GM18867 (cell line): ENCODE results near the gene EFNA5.

Experiments used
- ATAC-seq: cut with Tn5 transposase; IDR thresholded peaks from one replicate; pipeline ENCODE4 v1.9.1; 2021; ENCODE audit warnings: mild to moderate bottlenecking, moderate library complexity; ENCODE audit not compliant: unreplicated experiment

Gene EFNA5

DNA sequence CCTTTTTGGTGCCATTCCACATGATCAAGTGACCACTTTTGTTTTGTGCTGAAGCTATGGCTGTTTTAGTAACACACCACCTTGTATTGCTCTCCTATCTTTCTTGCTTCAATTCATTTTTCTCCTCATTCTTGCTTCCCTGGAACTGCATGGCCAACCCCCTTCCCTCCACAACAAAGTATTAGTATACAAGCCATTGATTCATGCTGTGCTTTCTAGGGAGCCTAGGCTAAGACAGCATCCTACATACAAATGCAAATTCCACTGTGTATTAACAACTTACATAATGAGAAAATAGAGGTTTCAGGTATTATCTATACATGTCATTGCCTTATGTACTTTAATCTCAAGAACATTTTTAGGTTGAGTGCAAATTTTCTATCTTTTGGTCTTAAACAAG is 141.1 kb downstream of the EFNA5 start:
- no peak for ATAC-seq

DNA sequence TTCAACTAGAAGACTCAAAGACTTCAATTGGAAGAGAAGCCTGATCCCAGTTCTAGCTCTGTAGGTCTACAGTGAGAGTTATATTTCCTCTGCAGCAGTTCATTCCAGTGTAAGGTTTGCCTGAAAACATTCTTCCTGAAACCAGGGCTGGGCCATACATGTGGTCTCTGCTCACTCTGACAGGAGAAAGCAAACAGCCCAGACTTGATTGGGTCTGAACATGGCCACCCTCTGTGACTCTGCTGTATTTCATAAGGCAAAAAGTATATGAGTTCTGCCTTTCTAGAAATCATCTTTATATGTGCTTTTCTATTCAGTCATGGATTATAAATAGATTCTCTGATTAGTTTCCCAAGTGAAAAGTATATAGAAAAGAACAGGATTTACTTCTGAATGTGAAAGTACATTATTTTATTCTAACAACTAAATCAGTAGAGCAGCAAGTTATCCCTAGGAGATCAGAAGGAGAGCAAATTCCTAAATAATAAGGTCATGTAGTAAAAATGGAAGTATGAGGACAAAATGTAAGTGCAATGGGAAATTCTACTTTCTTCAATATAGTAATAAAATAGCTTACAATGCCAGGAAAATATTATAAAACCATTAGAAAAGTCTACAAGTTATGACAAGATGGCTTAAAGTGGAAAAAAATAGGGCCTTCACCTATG is 144.3 kb downstream of the EFNA5 start:
- no peak for ATAC-seq

DNA sequence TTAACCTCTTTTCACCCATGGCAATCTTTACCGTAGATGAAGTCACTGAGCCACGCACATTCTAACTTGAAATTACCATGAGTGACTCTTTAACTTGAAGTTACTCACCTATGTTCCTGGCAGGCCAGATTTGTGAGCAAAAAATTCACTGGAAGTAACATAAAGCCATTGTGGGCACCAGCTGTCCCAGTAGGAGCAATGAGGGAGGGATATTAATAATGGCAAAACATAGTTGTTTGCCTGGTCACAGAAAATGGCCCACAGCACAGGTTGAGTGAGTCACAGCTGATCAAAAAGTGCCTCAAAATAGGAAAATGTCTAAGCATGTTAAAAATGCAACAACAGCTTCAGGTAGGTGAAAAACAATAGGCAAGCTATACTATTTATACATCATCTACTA is 146.6 kb downstream of the EFNA5 start:
- no peak for ATAC-seq

DNA sequence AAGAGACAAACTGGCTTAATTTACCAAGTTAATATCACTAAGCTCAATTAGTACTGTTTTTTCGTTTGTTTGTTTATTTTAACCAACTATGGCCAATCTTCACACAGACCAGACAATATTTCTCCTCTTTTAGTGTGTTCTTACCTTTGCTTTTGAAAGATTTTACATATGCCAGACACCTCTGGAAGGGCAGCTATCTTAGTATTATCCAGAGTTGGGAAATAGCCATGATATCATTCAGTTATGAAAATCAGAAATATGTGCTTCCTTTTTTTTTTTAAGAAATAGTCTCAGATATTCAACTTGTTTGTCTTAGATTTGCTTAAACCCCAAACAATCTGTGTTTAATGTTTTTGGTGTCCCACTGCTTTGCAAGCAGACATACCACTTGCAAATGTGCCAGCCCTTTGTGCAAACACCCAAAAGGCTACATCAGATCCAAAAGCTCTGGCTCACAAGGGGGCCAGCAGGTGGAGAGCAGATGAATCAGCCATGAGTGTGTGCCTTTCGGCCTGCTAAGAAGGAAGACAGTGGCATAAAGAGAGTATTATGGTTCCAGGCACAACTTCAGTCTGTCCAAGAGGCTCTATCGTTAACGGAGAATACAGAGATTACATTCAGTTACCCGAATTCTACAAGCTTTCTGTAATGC is 147.6 kb downstream of the EFNA5 start:
- ATAC-seq: no peak

DNA sequence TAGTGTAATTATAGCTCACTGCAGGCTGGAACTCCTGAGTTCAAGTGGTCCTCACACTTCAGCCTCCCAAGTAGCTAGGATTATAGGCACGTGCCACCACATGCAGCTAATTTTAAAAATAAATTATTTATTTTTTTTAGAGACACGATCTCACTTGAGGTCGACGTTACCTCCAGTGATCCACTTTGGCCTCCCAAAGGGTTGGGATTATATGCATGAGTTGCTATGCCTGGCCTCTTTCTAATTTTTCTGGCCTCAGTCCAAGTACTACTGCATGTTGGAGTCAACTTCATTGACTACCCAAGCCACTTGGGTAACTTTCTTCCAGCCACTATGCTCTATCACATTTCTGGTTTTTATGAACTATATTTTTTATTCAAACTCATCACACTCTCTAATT is 148.3 kb downstream of the EFNA5 start:
- ATAC-seq: no peak

DNA sequence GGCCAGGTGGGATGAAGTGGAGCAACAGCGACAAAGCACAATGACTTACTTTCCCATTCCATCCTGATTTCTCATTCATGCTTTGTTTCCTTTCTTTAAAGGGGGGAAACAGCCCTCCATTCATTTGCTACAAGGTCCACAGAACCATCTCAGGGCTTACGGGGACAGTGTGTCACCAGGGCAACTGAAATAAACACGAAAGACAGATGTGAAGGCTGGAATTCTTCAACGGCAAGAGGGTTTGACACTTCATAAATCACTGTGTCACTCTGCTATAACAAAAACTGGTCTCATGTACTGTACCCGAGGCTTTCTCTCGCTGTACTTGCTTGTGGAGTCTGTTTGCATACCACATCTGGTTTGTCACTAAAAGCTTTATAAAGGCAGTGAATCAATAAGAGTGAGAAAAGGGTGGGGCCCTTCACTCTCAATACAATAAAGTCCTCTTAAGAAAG is 150.8 kb downstream of the EFNA5 start:
- peak; percentile 71 for ATAC-seq

DNA sequence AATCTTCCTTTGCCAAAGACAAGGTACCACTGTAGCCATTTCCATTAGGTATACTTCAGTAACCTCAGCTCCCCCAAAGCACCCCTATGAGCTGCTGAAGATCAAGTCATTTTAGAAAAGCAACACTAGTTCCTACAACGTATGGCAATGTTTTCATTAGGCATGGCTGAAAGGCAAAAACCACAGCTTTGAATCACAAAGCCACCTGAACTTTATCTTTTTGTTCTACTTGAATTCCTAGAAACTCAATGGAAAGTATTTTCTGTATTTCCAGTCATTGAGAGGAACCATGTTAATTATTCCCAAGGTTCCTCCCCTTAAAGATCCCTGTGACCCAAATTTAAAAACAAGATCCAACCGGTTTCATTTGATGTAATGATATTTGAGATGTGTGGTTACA is 152.1 kb downstream of the EFNA5 start:
- no peak for ATAC-seq

DNA sequence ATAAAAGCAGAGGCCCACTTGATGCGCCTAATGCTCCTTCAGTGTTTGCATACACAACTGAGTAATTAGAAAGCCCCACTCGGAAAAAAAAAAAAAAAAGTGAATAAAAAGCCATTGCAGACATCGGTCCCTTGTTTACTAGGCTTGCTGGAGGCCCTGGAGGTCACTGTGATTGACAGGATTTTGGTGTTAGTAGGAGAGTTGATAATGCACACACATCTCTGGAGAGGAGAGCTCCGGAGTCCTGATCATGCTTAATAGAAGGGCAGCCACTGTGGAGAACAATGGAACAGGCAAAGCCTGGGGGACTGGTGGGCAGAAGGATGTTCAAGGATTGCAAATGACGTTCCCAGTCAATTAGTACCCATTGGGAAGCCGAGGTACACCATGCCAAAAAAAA is 152.5 kb downstream of the EFNA5 start:
- ATAC-seq: no peak

DNA sequence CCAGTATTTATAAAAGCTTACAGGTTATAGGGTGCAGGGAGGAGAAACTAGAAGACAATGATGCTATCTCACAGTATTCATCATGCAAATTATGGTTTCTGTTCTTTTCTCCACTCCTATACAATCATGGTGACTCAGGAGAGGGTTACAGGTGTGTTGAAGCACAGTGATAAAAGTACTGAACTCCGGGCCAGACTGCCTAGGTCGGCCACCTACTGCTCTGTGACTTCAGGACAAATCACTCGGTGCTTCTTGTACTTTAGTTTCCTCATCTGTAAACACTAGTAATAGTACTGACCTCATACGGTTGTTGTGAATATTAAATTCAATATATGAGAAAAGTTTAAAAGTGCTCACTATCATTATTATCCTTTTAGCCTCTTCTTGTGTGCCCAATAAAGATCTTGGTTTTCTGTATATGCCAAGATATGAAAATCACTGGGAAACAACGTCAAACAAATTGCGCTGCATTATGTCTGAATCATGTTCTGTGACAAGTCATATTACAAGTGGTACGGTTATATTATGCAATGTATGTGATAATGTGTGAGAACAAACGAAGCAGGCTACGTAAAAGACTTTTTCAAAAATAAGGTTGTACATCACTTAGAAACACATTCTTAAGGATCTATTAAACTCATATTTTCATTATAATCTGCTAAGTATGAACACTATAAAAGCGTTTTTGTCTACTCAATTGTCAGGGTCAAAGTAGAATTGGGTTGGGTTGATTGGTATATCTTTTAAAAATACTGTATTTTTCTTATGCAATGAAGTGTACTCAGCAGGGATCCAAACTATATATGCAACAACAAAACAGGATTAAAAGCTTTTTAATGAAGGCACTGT is 153.3 kb downstream of the EFNA5 start:
- ATAC-seq: peak; percentile 32

DNA sequence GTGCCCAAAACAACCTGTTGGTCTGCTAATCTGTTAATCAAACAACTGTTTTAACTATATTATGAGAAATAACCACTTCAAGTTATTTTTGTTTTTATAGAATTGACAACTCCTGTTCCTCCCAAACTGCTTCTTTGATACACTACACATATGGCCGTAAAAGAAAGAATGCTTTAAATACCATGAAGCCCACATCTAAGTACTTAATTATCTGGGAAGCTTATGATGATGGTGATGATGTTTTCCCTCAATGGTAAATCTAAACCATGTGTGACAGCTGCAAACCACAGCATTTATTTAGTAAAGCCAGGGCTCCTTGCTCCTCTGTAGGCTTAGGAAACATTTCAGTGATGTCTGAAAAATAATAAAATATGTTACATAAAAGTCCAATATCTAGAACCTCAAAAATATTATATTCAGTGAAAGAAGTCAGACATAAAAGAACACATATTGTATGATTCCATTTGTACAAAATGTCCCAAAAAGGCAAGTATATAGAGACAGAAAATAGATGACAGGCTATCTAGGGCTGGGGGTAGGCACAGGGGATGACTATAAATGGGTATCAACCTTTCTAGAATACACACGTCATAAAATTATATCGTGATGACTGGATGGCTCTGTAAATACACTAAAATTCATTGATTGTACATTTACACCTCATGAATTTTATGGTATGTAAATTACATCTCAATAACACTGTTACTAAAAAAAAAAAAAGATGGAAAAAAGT is 154.1 kb downstream of the EFNA5 start:
- ATAC-seq: no peak

DNA sequence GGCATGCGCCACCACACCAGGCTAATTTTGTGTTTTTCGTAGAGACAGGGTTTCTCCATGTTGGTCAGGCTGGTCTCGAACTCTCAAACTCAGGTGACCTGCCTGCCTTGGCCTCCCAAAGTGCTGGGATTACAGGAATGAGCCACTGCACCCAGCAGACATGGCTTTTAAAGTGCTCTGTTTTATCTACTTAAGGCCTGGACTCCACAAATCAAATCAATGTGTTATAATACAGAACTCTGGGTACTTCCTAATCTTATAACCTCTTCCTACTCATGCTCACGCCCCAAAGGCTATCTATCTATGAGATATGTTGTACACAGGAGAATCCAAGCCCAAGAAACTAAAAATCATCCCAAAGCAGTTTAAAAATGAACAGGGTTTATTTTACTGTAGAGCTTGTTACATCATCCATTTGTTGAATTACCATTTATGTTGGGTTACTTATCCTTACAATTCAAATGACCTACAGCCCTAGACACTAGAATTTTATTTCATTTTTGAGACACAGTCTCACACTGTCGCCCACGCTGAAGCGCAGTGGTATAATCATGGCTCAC is 155.1 kb downstream of the EFNA5 start:
- ATAC-seq: no peak

DNA sequence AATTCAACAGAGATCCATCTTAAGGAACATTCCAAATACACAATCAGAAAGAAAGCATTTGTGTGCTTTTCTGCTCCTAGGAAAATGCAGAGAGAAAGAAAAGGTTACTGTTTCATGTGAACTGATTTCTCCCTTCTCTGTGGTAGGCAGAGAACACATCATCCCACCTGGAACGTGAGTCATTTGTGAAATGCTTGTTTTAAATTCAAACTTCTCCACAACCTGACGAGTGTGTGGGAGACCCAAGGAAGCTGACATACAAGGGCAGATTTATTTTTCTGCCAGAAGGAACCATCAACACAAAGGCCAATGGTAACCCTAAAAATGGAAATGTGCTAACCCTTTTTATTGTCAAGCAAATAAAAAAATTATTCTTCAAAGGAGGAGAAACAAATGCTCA is 156.4 kb downstream of the EFNA5 start:
- ATAC-seq: no peak

DNA sequence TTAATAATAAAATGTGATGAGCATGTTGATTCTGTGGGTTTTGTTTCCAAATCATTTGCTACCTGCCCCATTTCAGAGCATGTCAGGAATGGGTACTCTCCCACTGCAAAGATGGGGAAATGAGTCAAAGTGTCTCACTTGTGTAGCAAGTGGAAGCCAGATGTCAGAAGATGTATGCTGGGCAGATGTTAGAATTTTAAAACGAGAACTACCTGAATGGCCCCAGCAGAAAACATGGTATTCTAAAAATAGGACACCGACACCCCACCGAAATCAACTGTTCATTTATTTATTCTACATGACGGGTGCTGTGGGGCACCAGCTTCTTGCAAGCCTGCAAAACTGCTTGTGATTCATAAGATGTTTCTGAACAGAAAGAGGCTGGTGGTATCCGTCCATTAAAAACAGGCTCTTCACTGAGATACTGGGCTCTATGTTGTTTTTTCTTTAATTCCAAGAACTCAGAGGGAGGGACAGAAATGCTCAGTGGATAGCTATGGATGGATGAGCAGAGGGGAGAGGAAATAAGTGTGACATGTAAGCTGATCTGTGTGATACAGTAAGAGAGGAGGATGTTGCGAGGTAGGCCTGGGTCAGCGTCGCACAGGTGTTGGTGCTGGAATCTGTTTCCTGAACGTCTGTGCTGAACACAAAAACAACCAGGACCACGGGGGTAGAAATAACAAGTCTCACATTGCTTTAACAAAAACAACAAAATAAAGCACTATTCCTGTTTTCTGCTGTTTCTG is 157.2 kb downstream of the EFNA5 start:
- peak; percentile 57 for ATAC-seq

DNA sequence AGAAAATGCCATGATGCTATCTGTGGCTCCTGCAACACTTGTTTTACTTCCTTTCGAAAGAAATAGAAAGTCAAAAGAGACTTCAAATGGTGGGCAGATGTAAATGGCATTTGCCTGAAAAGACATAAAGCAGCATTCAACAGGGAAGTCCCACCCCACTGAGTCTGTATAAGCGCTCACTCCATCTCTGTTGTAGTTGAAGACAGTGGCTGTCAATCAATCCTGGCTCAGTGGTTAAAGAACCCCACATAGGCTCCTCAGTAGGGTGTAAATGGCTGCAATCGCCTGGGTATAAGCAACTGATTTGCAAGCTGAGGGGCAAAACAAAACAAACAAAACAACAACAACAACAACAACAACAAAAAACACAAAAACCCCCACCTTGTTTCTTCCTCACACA is 158.7 kb downstream of the EFNA5 start:
- no peak for ATAC-seq

DNA sequence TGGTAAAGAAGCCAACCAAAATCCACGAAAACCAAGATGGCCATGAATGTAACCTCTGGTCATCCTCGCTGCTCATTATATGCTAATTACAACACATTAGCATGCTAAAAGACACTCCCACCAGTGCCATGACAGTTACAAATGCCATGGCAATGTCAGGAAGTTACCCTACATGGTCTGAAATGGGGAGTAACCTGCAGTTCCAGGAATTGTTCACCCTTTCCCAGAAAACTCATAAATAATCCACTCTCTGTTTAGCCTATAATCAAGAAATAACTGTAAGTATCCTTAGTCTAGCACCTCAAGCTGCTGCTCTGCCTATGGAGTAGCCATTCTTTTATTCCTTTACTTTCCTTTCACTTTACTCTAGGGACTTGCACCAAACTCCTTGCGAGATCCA is 160.6 kb downstream of the EFNA5 start:
- ATAC-seq: no peak

DNA sequence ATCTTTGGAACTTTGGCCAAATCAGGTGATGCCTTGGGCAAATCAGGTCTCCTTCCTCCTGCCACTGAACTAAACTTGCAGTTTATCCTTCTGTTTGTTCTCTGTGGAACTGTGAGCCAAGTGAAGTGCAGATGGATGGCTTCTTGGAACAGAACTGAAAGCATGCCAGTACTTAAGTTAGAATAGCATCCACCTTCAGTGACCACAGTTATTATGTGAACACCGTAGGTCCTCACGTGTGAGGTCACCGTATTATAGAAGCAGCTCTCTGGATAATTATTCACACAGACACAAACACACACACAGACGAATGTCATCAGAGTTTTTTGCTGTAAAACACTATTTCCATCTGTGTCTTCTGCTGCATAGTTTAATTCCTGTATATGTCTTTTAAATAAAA is 162.6 kb downstream of the EFNA5 start:
- ATAC-seq: no peak

DNA sequence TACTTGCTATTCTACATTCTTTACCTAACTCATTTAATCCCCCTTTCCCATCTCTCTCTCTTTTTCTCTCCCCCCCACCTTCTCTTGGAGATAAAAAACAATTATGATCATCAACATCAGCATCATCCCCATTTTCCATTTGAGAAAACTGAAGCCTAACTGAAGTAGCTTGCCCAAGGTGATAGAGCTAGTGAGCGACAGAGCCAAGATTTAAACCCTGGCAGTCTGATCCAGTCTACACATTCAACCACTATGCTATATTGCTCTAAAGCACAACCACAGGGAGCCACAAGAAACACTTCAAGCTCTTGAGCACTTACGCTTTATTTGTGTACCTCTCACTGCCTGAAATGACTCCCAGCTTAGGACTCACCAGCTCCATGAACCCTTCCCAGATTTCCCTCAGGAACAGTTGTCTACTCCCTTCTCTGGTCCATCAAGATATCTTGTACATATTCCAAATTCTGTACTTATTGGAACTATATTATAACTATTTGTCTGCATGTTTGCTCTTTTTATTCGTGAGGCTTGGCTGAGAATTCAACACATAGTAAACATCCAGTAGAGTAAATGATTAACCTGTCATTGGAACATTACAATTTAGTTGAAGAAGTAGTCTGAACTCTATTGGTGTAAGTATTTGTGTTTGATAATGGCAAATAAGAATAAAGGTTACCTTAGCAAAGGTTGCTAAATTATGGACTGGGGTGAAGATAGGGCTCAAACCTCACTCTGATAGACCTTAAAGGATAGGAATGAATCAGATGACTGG is 164.8 kb downstream of the EFNA5 start:
- ATAC-seq: no peak

DNA sequence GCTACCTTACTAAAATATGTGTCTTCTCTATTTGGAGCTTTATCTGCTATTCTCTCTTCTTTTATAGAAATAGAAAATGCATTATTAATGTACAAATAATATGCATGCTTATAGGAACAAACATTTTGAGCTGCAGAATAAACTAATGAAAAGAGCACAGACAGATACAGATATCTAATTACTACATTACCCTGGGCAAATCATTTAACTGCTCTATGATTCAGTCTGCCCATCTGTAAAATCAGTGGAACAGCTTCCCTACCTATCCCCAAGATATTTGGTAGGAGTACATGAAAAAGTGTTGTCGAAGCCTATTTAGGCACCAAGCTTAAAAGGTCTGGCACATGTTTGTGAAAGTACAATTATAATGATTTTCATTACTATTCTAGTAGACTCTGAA is 166.3 kb downstream of the EFNA5 start:
- no peak for ATAC-seq

DNA sequence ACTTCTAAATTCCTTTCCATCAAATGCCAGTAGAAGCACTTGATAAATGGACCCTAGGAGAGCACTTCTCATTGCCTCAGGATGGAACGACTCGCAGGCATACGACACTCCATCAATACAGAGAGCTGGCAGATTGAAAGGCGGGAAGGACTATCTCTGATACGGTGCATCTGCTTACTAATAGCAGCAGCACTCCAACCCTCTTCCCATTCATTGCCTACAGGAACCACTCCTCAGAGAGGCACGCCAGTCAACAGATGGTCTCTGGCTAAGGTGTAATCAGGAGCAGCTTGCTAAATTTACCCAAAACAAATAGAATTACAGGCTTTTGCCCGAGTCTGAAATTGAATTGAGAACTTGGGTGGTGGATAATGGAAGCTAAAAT is 168.1 kb downstream of the EFNA5 start:
- no peak for ATAC-seq
